ENCODE data around the gene ENOX2. TPM values are rescaled to one million over a fixed set of nuclear protein-coding genes. Genes with fewer than 3 reads are reported as not detected.

ENOX2 gene
- total and polyA plus RNA-seq, 7 donors, result 4.7 to 13.4 (median 10.5) TPM

DNA sequence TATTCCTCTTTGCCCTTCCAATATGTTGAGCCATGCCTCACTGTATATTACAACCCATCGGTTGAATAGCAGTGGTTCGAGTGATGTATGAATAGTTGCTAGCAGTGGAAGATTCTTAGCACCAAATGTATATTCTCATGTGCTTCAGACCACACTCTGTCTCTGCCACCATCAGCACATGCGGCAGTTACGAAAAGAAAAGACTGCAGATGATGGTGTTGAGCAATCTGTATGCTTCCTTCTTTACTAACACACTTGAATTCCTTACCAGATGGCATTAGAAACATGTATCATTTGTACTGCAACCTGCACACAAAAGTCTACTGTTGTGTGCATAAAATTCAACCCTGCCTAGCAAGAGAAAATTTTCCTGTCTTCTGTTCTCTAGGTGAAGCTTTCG lies 214.6 kb downstream of the ENOX2 start:
- Histone ChIP-seq H3K9me3 (no peaks in the 10 kb centered on the region), H3K4me1 (no peaks in the 10 kb centered on the region), H3K27me3 (ENCODE audit: insufficient read depth in 3 of 3, low read length in 2 of 3) (no peaks in the 10 kb centered on the region), H3K27ac (no peak overlapping the region), H3K4me3 (no peak overlapping the region), H3K36me3 (ENCODE audit: insufficient read depth in 1 of 2, low read depth in 1 of 2) (peaks cover 0 to 12% of the 10 kb centered on the region in 2 donors)
- ATAC-seq (no peak), DNase-seq (no peak)
- intact Hi-C loops (cut with DNase I), result no loop called here
- WGBS, 3 donors, result 84 to 100% (median 95%) methylated on average over 5 of the region's 5 CpGs
- TF ChIP-seq CTCF (IDR thresholded peaks at IDR 0.05), result no peak

DNA sequence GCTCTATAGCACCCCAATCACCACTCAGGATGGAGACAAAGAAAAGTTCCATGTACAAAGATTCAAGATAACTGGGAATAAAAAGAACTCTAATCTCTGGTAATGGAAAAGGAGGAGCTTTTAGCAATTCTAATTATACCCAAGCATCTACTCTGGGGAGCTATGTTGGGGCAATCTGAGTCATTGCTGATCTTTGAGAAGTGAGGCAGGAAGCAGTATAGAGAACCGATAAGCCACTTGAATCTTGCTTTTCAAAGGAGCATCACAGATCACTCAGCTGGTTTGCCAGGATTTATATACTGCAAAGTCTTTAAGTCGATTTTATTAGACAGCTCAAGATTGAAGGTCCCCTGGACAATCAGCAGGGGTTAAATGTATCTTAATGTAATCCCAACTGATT lies 220.0 kb downstream of the ENOX2 start:
- Histone ChIP-seq H3K36me3 (ENCODE audit: insufficient read depth in 1 of 2, low read depth in 1 of 2) (peaks cover 0 to 2% of the 10 kb centered on the region in 2 donors), H3K4me3 (no peak overlapping the region), H3K9me3 (no peaks in the 10 kb centered on the region), H3K27me3 (ENCODE audit: insufficient read depth in 3 of 3, low read length in 2 of 3) (no peaks in the 10 kb centered on the region), H3K4me1 (no peaks in the 10 kb centered on the region), H3K27ac (peak overlapping the region; percentile 12)
- ATAC-seq (no peak), DNase-seq (no peak)
- 48 to 68% (median 64%) methylated on average over 2 of the region's 2 CpGs for WGBS, 3 donors
- TF ChIP-seq CTCF (IDR thresholded peaks at IDR 0.05), result no peak
- intact Hi-C loops (cut with DNase I), result no loop called here

DNA sequence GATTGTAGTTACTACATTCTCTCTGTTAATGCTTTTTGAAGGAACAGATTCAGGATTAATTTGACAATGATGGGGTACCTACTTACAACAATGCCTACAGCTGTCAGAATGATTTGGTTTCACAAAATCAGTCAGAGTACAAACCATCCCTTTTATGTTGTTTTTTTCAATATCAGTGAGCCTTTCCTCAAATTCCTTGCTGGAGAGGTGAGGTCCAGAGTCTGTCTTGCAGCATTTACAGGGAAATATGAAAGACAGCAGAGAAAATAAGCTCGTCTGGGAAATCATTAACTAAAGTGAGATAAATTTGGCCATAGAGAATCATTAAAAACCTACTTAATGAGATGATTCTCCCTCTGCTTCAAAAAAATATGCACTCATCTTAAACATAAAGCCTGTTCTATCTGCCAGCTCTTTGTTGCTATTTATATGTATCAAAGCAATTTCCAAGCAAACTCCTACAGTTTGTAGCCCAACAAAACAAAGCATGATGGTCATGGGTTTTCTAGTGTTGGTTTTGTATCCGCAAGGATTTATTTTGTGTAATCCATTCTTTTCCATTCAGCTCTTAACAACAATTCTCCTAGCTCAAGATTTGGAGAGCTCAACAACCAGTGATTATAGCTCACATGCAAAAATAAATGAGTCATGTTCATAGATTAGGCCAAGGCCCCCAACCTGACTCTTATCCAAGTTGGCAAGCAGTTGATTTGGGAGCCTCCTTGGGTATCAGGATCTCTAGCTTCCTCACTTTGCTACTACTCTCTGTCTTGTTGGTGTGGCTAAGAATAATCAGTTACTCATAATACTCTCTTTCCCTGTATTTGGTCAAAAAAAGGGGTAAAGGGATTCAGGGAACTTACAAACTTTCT lies 222.6 kb downstream of the ENOX2 start:
- Histone ChIP-seq H3K36me3 (ENCODE audit: insufficient read depth in 1 of 2, low read depth in 1 of 2) (no peaks in the 10 kb centered on the region), H3K4me3 (no peak overlapping the region), H3K27ac (no peak overlapping the region), H3K27me3 (ENCODE audit: insufficient read depth in 3 of 3, low read length in 2 of 3) (no peaks in the 10 kb centered on the region), H3K9me3 (no peaks in the 10 kb centered on the region), H3K4me1 (no peaks in the 10 kb centered on the region)
- DNase-seq, result no peak
- intact Hi-C loops (cut with DNase I), result no loop called here
- WGBS, 3 donors, result 71 to 90% (median 86%) methylated on average over 2 of the region's 2 CpGs
- no peak for TF ChIP-seq CTCF (IDR thresholded peaks at IDR 0.05)
- ATAC-seq, result no peak

DNA sequence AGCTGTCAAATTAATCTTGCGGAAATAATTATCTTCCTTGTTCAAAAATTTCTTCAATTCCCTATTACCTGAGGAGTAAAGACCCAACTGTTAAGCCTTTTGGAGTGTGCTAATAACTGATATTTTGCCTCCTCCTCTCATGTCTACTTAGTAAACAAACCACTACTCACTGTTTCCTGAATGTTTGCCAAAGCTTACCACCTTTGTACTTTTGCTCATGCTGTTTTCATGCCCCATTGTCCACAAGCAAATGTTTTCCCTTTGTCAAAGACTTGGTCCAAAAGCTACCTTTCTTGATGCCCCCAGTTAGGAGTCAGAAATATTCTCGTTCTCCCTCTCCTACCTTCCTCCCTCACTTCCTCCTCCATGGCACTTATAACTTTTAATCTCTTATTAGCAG lies 226.1 kb downstream of the ENOX2 start:
- Histone ChIP-seq H3K9me3 (peaks cover 4% of the 10 kb centered on the region), H3K36me3 (ENCODE audit: insufficient read depth in 1 of 2, low read depth in 1 of 2) (no peaks in the 10 kb centered on the region), H3K27me3 (ENCODE audit: insufficient read depth in 3 of 3, low read length in 2 of 3) (no peaks in the 10 kb centered on the region), H3K27ac (no peak overlapping the region), H3K4me3 (no peak overlapping the region), H3K4me1 (no peaks in the 10 kb centered on the region)
- no peak for TF ChIP-seq CTCF (IDR thresholded peaks at IDR 0.05)
- ATAC-seq, result no peak
- WGBS, 3 donors, result 72 to 96% (median 95%) methylated on average over 2 of the region's 2 CpGs
- intact Hi-C loops (cut with DNase I), result no loop called here
- no peak for DNase-seq

All from psoas muscle (tissue), 8 donors.